Measurements from ENCODE around the gene AHRR. TPM values are rescaled to one million over a fixed set of nuclear protein-coding genes. Genes with fewer than 3 reads are reported as not detected.
"Not testable (repeated sequence)": the region's sequence is repeated elsewhere in the genome, so short reads cannot be mapped to it uniquely, and the experiment has no call there.

AHRR gene
- total RNA-seq, 1 experiment from 2014 or later, result 1.9 TPM

DNA sequence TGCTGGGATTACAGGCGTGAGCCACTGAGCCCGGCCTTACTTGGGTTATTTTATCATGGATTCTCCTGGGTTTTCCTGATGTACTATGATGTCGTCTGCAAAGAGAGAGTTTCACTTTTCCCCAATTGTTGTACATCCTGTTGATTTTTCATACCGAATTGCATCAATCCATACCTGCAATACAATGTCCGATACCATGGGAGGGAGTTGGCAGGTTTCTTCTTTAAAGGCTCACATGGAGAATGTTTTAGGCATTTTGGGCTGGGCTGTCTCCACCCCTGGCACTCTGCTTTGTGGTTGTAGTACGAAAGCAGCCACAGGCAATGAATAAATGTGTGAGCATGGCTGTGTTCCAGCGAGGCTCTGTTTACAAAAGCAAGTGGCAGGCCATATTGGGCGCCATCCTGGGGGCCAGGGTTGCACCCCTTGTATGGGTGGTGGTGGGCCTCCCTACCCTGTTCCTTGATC is 86.3 kb downstream of the AHRR start:
- Histone ChIP-seq H3K9ac (ENCODE audit: low read length) (no peak overlapping the region), H3K4me3 (ENCODE audit: low read length) (no peak overlapping the region), H2AFZ (ENCODE audit: low read length) (no peak overlapping the region), H3K27ac (ENCODE audit: low read length) (no peak overlapping the region), H3K36me3 (ENCODE audit: low read depth, low read length) (no peaks in the 10 kb centered on the region), H3K79me2 (ENCODE audit: low read length) (no peaks in the 10 kb centered on the region), H3K9me3 (ENCODE audit: low read length) (no peaks in the 10 kb centered on the region), H3K4me2 (ENCODE audit: low read length) (no peak overlapping the region), H3F3A (ENCODE audit: low read length, unreplicated experiment) (no peaks in the 10 kb centered on the region), H3K4me1 (ENCODE audit: insufficient read depth, low read length) (peaks cover 8% of the 10 kb centered on the region), H3K27me3 (ENCODE audit: low read length) (no peaks in the 10 kb centered on the region), H4K20me1 (ENCODE audit: low read length) (no peaks in the 10 kb centered on the region), H3K9me2 (replicated peaks; ENCODE audit: low read length) (no peaks in the 10 kb centered on the region)
- POLR2A ChIA-PET (ENCODE audit: unreplicated experiment), result no interaction called here
- intact Hi-C loops (cut with micrococcal nuclease), result no loop called here
- DNase-seq (peak; percentile 43), ATAC-seq (peak; percentile 50; the same call in 1 of the 2 replicates)
- TF ChIP-seq, protein P1, sequence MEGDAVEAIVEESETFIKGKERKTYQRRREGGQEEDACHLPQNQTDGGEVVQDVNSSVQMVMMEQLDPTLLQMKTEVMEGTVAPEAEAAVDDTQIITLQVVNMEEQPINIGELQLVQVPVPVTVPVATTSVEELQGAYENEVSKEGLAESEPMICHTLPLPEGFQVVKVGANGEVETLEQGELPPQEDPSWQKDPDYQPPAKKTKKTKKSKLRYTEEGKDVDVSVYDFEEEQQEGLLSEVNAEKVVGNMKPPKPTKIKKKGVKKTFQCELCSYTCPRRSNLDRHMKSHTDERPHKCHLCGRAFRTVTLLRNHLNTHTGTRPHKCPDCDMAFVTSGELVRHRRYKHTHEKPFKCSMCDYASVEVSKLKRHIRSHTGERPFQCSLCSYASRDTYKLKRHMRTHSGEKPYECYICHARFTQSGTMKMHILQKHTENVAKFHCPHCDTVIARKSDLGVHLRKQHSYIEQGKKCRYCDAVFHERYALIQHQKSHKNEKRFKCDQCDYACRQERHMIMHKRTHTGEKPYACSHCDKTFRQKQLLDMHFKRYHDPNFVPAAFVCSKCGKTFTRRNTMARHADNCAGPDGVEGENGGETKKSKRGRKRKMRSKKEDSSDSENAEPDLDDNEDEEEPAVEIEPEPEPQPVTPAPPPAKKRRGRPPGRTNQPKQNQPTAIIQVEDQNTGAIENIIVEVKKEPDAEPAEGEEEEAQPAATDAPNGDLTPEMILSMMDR (conservative IDR thresholded peaks at IDR 0.05; ENCODE audit: low read depth, low read length), result no peak
- TF ChIP-seq EZH2phosphoT487 (IDR thresholded peaks at IDR 0.05; ENCODE audit: borderline replicate concordance, low read length), result no peak
- TF ChIP-seq EZH2 (IDR thresholded peaks at IDR 0.05; ENCODE audit: low read length, unreplicated experiment), result no peak
- no TSS peak for BruUV-seq (replicated peaks)
- CTCF ChIA-PET, result no interaction called here

- Histone ChIP-seq H3K27ac (ENCODE audit: low read length) (no peak overlapping the region), H3K4me3 (ENCODE audit: low read length) (no peak overlapping the region), H3K27me3 (ENCODE audit: low read length) (no peaks in the 10 kb centered on the region), H3K4me2 (ENCODE audit: low read length) (no peak overlapping the region), H3K36me3 (ENCODE audit: low read depth, low read length) (no peaks in the 10 kb centered on the region), H3K9me3 (ENCODE audit: low read length) (no peaks in the 10 kb centered on the region), H3F3A (ENCODE audit: low read length, unreplicated experiment) (no peaks in the 10 kb centered on the region), H3K9me2 (replicated peaks; ENCODE audit: low read length) (no peaks in the 10 kb centered on the region), H3K79me2 (ENCODE audit: low read length) (no peaks in the 10 kb centered on the region), H3K9ac (ENCODE audit: low read length) (no peak overlapping the region), H4K20me1 (ENCODE audit: low read length) (no peaks in the 10 kb centered on the region), H2AFZ (ENCODE audit: low read length) (no peak overlapping the region), H3K4me1 (ENCODE audit: insufficient read depth, low read length) (peaks cover 12% of the 10 kb centered on the region)
- BruUV-seq (replicated peaks), result no TSS peak
- ChIA-PET POLR2A (ENCODE audit: unreplicated experiment) (no interaction called here), CTCF (interaction anchor here (0.6 kb wide), 1 partner anchor 93 kb away, joined by 4 read pairs; no protein-coding TSS in a partner anchor)
- TF ChIP-seq EZH2 (IDR thresholded peaks at IDR 0.05; ENCODE audit: low read length, unreplicated experiment) (no peak), EZH2phosphoT487 (IDR thresholded peaks at IDR 0.05; ENCODE audit: borderline replicate concordance, low read length) (no peak)
- TF ChIP-seq, protein P1 (conservative IDR thresholded peaks at IDR 0.05; ENCODE audit: low read depth, low read length), result no peak
- intact Hi-C loops (cut with micrococcal nuclease), result no loop called here
- no peak for DNase-seq
- no peak for ATAC-seq
Observed at GRCh38 chr5:410911-411517, 89.5 kb downstream of the AHRR start.

GRCh38 chr5:411728-412127 is 90.2 kb downstream of the AHRR start:
- ChIA-PET CTCF (interaction anchor here (0.6 kb wide), 1 partner anchor 94 kb away, joined by 4 read pairs; no protein-coding TSS in a partner anchor), POLR2A (ENCODE audit: unreplicated experiment) (no interaction called here)
- BruUV-seq (replicated peaks), result no TSS peak
- intact Hi-C loops (cut with micrococcal nuclease), result no loop called here
- TF ChIP-seq EZH2 (IDR thresholded peaks at IDR 0.05; ENCODE audit: low read length, unreplicated experiment), result no peak
- TF ChIP-seq, protein P1 (conservative IDR thresholded peaks at IDR 0.05; ENCODE audit: low read depth, low read length), result no peak
- no peak for TF ChIP-seq EZH2phosphoT487 (IDR thresholded peaks at IDR 0.05; ENCODE audit: borderline replicate concordance, low read length)
- no peaks in the 10 kb centered on the region for H3K9me2 ChIP-seq (replicated peaks; ENCODE audit: low read length)
- H2AFZ ChIP-seq (ENCODE audit: low read length), result no peak overlapping the region
- no peaks in the 10 kb centered on the region for H3K79me2 ChIP-seq (ENCODE audit: low read length)
- H3K9me3 ChIP-seq (ENCODE audit: low read length), result no peaks in the 10 kb centered on the region
- no peak for DNase-seq
- H4K20me1 ChIP-seq (ENCODE audit: low read length), result no peaks in the 10 kb centered on the region
- H3K4me3 ChIP-seq (ENCODE audit: low read length), result no peak overlapping the region
- no peak overlapping the region for H3K9ac ChIP-seq (ENCODE audit: low read length)
- H3F3A ChIP-seq (ENCODE audit: low read length, unreplicated experiment), result no peaks in the 10 kb centered on the region
- no peaks in the 10 kb centered on the region for H3K36me3 ChIP-seq (ENCODE audit: low read depth, low read length)
- no peak for ATAC-seq
- H3K4me2 ChIP-seq (ENCODE audit: low read length), result no peak overlapping the region
- H3K27ac ChIP-seq (ENCODE audit: low read length), result no peak overlapping the region
- no peaks in the 10 kb centered on the region for H3K27me3 ChIP-seq (ENCODE audit: low read length)
- peaks cover 10% of the 10 kb centered on the region for H3K4me1 ChIP-seq (ENCODE audit: insufficient read depth, low read length)

GRCh38 chr5:414991-415927 is 93.7 kb downstream of the AHRR start:
- POLR2A ChIA-PET (ENCODE audit: unreplicated experiment); H3K79me2 ChIP-seq (ENCODE audit: low read length); H3K9ac ChIP-seq (ENCODE audit: low read length); H3K36me3 ChIP-seq (ENCODE audit: low read depth, low read length); H3K4me2 ChIP-seq (ENCODE audit: low read length); H3K27me3 ChIP-seq (ENCODE audit: low read length); H2AFZ ChIP-seq (ENCODE audit: low read length); CTCF ChIA-PET; intact Hi-C loops (cut with micrococcal nuclease); ATAC-seq; BruUV-seq (replicated peaks); H3F3A ChIP-seq (ENCODE audit: low read length, unreplicated experiment); H3K4me1 ChIP-seq (ENCODE audit: insufficient read depth, low read length); H4K20me1 ChIP-seq (ENCODE audit: low read length); H3K4me3 ChIP-seq (ENCODE audit: low read length); H3K9me2 ChIP-seq (replicated peaks; ENCODE audit: low read length); H3K9me3 ChIP-seq (ENCODE audit: low read length); H3K27ac ChIP-seq (ENCODE audit: low read length); DNase-seq: not testable (repeated sequence)
